NCI-H748 treated with DMSO at 0.1 percent for 48 hours (cell line): ENCODE measurements around the gene CSNK2A2.
A peak's percentile ranks its signal among the peaks of the same experiment; 100 is the strongest.

Source experiments
- DNase-seq: peaks from one replicate; lab custom pipeline; 2025; lab: John Stamatoyannopoulos, UW

CSNK2A2 gene

GRCh38 chr16:58198022-58198683 lies at the start of gene CSNK2A2:
Gene CSNK2A2, minus strand, starts transcription at chr16:58198106. Its CDS starts 370 bp downstream, at chr16:58197736.
- peak; percentile 2 for DNase-seq

- no peak for DNase-seq
Observed at GRCh38 chr16:58243528-58244004, 45.7 kb upstream of the CSNK2A2 start.

GRCh38 chr16:58236831-58237230 lies 38.9 kb upstream of the CSNK2A2 start:
- no peak for DNase-seq

- peak; percentile 65 for DNase-seq
Observed at GRCh38 chr16:58236231-58236690, 38.4 kb upstream of the CSNK2A2 start.

DNA sequence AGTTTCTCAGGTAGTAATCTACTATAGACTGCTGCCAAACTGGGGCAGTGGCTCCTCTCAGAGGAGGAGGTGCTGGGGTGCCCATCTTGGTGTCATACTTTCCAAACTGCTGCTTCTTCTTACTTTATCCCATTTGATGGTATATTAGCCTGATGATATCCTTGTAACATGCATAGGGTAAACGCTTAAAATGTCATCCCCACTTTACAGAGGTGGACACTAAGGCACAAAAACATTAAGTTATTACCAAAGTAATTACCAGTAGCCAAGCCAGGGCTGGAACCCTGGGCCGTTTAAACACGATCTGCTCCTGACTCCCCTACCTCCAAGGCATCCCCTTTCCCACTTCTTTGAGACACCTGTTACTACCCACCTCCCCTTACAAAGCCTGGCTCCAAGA lies 37.8 kb upstream of the CSNK2A2 start:
- no peak for DNase-seq

DNA sequence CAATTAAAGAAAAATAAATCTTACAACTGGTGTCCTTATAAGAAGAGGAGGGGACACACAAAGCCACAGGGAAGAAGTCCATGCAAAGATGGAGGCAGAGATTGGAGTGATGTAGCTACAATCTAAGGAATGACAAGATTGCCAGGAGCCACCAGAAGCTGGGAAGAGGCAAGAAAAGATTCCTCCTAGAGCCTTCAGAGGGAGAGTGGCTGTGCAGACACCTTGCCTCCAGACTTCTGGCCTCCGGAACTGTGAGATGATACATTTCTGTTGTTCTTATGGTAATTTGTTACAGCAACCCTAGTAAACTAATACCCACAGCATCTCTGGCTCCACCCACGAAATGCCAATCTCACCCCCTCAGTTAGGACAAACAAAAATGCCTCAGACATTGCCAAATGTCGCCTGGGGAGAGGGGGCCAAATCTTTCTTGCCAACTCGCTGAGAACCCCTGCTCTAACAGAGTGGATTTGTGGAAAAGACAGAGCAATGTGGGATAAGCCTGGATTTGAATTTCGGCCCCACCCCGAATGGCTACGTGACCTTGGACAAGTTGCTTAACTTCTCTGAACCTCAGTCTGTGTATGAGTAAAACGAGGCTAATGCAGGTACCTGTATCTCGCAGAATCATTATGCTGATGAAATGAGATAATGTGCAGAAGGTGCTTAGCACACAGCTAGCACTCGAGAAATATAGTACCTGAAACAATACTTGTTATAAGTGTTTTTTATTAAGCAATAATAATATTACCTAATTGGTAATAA lies 37.1 kb upstream of the CSNK2A2 start:
- DNase-seq, result no peak

GRCh38 chr16:58230259-58230658 lies 32.4 kb upstream of the CSNK2A2 start:
- no peak for DNase-seq

DNA sequence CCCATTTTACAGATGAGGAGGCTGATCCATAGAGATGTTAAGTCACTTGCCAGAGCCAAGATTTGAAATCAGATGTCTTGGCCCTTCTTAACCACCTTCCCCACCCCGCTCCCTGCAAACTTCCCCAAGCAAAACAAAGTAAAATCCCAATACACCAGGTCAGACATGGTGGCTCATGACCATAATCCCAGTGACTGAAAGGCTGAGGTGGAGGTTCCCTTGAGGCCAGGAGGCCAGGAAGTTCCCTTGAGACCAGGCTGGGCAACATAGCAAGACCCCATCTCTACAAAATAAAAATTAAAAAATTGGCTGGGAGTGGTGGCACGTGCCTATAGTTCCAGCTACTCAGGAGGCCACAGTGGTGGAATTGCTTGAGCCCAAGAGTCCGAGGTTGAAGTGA lies 28.9 kb upstream of the CSNK2A2 start:
- DNase-seq, result no peak

DNA sequence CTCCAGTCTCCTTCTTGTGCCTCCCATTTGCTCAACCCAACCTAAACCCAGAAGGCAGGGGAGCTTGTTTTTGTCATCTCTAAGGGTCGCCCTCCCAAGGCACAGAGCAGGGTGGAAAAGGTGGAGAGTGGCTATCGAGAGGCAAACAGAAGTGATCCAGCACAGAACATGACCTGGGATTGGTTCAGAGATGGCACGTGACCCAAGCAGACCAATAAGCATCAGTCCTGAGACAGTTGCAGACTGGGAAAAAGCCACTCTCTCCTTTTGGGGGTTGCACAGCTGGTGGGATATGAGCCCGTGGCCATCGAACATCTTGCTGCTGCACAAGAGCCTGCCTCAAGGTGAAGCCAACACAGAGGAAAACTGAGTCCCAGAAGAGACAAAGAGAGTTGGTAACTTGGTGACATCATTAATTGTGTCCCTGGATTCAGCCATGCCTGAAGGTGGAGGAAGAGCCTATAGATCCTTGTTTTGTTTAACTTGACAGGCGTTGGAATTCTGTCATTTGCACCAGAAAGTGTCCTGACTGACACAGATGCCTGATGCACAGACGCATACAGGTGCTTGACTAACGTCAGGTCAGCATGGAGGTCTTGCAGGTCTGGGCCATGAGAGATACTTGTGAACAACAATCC lies 28.2 kb upstream of the CSNK2A2 start:
- DNase-seq, result no peak

DNA sequence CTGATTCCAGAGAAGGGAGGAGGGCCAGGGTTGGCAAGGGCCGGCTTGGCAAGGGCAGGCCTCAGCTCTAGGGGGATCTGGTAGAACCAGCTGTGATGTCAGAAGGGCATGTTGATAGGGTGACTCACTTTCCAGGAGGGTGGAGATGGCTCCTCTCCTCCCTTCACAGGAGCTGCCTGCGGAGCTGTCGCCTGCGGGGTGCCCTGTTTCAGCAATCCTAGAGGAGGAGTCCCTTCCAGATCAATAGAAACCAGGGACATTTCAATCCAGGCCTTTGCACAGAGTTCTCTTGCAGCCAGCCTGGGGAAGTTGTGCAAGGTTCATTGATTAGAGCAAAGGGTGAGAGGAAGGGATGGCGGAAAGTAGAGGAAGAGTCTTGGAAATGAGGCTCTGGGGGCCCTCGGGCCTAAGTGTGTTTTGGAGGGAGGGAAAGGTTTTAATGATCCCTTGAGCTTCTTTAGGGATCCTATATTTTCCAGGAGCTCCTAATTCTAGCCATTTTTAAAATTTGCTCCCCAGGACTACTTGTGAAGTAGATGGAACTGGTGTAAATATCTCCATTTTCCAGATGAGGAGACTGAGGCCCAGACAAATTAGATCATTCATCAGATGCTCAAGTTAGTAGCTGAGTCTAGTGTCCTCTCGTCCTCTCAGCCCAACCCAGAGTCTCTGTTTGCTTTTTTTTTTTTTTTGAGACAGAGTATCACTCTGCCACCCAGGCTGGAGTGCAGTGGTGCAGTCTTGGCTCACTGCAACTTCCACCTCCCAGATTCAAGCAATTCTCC lies 24.8 kb upstream of the CSNK2A2 start:
- DNase-seq, result no peak

- no peak for DNase-seq
Observed at GRCh38 chr16:58219432-58219831, 21.5 kb upstream of the CSNK2A2 start.

DNA sequence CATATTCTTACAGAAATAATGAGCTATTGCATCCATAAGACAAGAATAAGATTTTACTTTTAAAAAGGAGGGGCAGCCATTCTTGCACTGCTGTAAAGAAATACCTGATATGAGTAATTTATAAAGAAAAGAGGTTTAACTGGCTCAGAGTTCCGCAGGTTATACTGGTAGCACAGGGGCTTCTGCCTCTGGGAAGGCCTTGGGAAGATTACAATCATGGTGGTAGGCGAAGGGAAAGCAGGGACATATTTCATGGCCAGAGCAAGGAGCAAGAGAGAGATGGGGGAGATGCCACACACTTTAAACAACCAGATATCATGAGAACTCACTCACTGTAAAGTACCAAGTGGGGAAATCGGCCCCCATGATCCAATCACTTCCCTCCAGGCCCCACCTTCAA lies 20.9 kb upstream of the CSNK2A2 start:
- DNase-seq, result no peak

DNA sequence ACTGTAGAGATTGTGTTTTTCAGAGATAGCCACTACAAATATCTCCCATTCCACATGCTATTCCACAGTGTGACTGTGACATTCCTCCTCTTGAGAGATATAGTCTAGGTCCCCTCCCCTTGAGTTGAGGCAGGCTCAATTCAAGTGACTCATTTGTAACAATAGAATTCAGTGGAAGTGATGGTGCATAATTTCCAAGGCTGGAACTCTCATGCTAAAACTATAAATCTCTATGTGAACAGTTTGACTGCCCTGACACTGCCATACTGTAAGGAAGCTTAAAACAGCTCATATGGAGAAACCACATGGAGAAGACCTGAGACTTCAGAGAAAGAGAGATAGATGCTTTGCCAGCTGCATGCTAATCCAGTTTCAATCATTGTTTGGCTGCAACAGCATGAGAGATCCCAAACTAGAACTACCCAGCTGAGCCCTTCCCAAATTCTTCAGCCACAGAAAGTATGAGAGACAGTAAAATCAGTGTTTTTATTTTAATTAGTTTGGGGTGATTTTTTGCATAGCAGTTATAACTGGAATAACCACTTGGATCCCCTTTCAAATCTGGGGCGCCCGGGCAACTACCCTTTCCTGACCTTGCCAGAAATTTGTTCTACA lies 19.5 kb upstream of the CSNK2A2 start:
- no peak for DNase-seq

GRCh38 chr16:58212824-58213655 lies 15.1 kb upstream of the CSNK2A2 start:
- no peak for DNase-seq

GRCh38 chr16:58211846-58212245 lies 13.9 kb upstream of the CSNK2A2 start:
- no peak for DNase-seq

DNA sequence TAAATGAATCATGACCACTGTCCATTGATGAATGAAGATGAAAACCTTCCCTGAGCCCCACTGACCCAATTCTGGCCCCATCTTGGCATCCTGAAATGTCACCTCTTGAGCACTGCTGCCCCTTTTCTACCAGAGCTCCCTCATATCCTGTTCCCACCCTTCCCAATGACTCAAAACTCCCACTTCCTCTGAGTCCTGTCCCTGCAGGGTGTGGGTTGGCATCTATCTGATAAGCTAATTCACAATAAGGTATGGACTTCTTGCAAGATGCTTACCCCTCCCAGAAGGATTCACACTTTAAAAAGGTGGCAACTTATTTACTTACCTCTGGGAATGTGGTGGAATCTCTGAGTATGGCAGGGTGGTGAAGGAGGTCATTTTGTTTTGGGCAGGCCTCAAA lies 13.3 kb upstream of the CSNK2A2 start:
- DNase-seq, result no peak

GRCh38 chr16:58205276-58206036 lies 7.5 kb upstream of the CSNK2A2 start:
- DNase-seq, result no peak

- DNase-seq, result no peak
Observed at GRCh38 chr16:58201163-58201562, 3.3 kb upstream of the CSNK2A2 start.

- DNase-seq, result no peak
Observed at GRCh38 chr16:58200004-58200797, 2.3 kb upstream of the CSNK2A2 start.
